ENCODE data around the gene TEN1.
"Not testable (repeated sequence)": the region's sequence is repeated elsewhere in the genome, so short reads cannot be mapped to it uniquely, and the experiment has no call there.

The TEN1 gene, protein sequence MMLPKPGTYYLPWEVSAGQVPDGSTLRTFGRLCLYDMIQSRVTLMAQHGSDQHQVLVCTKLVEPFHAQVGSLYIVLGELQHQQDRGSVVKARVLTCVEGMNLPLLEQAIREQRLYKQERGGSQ

DNA sequence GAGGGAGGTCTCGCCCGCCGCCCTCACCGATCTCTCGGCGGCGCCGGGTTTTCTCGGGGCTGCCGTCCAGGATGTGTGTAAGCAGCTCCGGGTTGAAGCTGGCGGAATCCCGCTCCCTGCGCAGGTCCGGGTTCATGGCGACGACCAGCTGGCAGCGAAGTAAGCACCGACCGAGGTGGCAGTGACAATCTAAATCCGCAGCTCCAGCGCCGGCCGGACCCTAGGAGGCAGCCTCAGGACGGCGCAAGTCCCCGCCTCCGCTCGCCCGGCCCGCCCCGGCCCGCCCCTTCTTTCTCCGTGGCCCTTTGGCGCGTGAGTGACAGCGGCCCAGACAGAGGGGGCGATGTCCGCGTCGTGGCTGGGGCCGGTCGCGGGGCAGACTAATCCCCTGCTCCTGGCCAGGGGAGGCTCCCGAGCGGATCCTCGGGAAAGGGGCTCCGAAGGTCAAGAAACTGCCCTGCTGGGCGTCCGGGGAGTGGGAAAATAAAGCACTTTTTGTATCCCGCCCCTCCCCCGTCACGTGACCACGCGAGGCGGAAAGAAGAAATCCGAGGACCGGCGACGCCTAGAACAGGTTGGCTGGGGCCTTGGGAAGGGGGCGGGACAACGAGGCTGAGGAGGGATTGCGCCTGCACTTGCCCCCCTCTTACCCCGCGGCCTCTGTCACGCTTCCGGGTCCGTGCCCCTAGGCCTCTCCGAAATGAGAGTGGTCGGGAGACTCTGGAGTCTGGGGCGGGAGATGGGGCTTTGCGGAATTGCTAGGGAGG is at the start of gene TEN1, which contains the start of gene ACOX1:
Gene TEN1 (plus strand): TSS at position 303 of the 767 bp plus-strand sequence. CDS start 6,953 bp downstream, outside the sequence.
Gene ACOX1 (minus strand): TSS at position 229 of the 767 bp plus-strand sequence. CDS start 93 bp downstream, at position 136.
- peak; percentile 94 to 96 for DNase-seq

DNA sequence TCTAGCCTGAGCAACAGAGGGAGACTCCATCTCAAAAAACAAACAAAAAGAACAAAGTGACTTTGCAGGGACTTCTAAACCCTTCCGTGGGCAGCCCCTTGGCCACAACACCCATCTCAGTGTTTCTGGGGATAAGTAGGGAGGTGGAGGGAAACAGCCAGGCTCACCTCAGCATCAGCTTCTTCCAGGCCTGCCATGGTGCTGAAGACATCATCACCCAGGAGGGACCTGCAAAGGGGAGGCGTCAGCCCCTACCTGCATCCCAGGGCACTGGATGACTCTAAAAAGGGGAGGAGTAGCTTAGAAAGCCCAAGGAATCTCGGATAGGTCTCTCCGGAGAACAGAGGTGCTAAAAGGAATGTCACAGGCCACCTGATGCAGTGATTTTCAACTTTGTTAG is 48.0 kb upstream of the TEN1 start:
- no peak for DNase-seq

DNA sequence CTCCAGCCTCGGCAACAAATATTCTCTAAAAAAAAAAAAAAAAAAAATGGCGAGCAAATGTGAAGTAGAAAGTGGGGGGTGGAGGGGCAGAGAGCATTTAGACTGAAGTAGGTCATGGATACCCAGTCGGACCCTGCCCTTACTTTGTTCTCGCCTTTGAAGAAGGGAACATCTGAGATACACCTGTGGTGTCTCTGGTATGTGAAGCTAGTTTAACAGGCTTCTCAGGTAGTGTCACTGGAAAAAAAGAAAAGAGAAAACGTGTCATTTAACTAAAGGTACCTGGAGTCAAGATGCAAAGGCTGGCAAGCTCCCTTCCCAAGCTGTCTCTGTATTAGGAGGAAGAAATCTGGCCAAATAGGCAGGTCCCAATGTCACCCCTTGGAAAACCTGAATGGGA is 46.2 kb upstream of the TEN1 start:
- DNase-seq = no peak

DNA sequence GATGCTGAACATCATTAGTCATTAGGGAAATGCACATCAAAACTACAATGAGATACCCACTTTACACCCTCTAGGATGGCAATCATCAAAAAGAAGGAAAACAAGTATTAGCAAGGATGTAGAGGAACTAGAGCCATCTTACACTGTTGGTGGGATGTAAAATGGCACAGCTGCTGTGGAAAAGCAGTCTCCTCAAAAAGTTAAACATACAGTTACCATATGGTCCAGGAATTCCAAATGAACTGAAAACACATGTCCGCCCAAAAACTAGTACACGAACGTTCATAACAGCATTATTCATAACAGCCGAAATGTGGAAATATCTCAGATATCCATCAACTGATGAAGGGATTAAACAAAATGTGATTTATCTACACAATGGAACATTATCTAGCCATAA is 45.2 kb upstream of the TEN1 start:
- DNase-seq = no peak

DNA sequence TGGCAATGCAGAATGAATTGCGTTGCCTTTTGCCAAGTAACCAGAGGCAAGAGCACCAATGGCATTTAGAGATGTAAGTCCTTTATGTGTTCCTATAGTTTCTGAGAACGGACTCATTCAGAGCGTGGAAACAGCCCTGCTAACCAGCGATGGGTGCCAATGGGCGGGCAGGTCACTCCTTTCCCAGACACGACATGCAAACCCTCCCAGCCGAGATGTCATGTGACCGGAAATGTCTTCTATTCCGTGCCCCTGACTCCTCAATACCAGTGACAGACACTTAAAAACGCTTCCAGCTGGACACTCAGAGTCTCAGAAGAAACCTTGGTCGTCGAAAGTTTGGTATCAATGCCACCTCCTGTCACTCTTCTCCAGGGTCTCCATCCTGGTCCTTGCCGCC is 41.4 kb upstream of the TEN1 start:
- no peak for DNase-seq

DNA sequence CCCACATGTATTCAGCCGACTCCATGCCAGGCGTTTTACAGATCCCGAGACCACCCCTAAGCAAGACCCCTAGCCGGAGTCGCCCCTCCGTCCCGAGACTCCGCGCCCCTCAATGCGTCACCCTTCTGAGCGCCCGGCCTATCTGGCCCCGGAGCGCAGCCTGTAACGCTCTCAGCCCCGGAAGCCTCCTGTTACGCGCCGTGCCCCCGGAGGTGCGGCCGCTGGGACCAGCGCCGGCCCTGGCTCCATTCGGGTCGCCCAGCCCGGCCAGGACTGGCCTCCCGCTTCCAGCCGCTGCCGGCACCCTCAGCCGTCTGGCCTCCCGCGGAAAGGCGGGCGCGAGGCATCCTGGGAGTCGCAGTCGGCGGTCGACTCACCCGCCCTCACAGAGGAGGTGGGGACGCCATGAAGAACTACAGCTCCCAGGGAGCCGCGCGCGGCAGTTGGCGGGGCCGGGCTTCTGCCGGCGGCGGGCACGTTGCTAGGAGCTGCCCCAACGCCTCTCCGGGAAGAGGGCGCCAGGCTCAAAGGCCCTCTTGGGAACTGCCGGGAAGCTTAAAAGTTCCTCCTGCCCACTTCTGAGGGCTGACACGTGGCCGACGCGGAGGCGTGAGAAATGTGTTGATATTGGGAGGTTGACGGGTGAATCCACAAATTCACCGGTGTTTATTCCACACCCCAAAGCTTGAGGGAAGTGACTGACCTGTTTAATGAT is 38.2 kb upstream of the TEN1 start, which contains the start of gene FBF1:
Gene FBF1 (minus strand): TSS at position 316 of the 715 bp plus-strand sequence. CDS start 2,893 bp downstream, outside the sequence.
- DNase-seq = peak; percentile 80 to 83

DNA sequence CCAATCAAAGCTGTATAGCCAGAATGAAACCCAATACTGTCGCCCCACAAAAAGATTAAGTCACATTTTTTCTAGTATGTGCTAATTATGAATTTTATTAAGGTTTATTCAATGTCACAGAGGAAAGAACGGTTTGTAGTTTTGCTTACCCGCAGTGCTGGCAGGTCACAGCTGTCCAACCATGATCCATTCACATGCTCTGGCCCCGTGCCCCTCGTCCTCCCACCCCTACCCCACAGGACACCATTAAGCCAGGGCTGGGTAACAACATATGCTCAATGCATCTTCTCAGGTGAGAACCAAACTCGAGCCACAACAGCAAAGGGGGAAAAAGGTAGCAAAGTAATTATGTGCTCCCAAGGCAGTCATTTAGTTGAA is 37.6 kb upstream of the TEN1 start:
- no peak for DNase-seq

DNA sequence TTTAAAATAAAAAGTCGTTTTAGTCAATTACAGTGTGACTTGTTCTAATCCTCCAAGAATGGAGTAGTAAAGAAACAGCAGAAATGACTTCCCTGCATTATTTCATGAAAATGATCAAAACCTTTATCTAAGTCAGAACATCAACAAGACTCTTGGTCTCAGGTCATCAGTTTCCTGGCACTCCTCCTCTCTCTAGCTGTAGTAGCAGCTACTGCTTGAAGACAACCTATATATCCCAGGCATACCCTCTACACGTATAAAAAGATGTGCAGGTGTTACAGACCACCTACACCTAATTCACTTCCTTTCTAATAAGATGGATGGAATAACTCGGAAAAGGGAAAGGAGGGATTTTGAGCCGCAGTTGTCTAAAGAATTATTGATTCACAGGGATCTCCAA is 36.6 kb upstream of the TEN1 start:
- no peak for DNase-seq

DNA sequence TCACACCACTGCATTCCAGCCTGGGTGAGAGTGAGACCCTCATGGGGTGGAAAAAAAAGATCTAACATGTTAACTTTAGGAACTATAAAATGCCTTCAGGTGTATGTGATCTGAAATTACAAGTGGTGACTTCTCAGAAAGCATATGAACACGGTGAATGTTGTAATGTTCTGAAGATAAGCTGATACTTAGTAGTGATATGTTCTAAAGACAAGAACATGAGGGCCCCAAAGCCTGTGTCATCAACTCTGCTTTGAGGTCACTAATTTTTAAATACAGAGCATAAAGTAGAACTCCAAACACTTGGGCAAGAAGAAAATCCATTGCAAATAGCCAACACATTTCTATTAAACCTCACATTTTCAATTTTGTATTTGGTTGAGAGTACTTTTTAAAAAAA is 35.5 kb upstream of the TEN1 start:
- no peak for DNase-seq

DNA sequence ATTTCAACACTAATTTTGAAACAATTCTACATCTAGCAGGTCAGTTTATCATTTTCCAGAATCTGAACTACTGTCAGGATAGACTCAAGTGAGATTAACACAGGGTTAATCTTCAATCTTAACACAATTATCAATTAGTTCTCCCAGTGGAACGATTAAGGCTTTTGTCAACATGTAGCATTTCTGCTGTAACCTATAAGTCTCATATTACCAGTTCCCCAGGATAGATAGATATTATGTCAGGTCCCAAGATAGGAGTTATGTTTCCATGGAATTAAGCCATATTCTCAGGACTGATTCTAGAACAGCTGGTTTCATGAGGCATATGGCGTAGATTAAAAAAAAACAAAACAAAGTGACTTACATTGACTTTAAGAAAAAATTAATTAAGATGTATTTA is 33.8 kb upstream of the TEN1 start:
- DNase-seq = no peak

DNA sequence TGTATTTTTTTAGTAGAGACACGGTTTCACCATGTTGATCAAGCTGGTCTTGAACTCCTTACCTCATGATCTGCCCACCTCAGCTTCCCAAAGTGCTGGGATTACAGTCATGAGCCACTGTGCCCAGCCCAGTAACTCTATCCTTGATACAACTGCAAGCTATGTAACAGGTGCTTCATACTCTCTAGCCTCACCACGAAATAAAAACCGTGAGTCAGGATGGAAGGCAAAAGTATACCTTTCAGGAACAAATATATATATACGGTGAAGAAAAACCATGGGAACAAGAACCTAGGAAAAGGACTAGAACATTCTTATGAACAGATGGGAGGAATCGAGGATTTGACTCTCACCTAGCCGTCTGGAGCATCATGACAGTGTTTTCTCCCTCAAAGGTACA is 28.6 kb upstream of the TEN1 start:
- DNase-seq = no peak

DNA sequence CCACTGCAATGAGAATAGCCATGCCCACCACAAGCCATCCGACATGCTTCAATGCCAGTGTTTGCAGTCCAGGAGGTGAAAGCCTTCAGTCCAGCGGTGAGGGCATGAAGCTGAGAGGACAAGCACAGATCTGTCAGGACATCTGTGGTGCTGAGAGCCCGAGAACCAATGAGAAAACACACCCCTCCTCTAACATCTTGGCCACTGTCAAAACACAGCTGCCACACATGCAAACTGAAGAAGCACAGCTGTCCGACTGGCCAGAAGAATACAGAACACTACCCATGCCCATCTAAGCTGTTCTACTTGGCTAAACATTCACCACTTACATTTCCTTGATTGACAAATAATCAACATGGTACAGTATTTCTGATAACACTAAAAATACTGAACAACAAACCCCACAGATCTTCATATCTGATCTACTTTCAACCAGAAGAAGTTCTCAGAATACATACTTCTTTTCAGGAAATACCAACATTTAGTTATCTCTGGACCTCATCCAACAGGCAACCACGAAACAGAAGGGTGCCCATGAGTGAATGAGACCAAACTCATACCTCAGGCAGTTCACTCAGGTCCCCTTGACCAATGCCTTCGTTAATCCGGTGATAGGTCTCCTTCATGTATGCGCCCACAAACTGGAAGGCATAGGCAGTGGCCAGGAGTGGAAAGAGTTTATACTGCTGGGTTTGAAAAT is 28.0 kb upstream of the TEN1 start:
- DNase-seq = no peak

DNA sequence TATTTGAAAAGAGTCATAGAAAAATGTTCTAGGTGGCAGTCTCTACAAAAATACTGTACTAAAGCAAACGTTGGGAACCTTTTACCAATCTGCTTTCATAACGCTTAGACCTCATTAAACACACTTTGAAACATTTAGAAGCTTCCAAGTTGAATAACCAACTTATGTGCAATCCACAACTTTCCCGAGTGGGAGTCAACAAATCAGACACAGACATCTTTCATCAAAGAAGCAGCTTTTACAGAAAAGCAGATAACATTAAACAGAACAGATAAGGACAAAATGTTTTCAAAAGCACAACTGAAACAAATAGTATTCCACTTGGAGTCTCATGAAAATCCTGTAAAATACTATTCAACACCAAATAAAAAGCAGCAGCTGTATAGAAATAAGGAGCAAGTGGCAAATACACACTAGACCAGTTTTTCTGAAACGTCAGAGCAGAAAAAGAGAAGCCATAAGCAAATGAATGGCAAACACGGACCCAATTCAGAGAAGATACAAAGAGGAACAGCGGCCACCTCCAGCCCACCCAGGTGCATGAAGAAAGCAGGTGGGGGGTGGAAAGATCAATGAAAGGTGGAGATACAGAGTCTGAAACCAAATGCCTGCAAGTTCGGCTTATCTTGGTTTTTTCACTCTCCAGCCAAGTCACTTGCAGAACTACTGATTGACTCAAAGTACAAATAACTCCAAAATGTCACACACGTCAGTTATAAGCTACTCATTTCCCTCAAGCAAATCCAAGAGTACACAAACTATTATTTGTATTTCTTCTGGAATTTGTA is 19.8 kb upstream of the TEN1 start:
- DNase-seq = no peak

DNA sequence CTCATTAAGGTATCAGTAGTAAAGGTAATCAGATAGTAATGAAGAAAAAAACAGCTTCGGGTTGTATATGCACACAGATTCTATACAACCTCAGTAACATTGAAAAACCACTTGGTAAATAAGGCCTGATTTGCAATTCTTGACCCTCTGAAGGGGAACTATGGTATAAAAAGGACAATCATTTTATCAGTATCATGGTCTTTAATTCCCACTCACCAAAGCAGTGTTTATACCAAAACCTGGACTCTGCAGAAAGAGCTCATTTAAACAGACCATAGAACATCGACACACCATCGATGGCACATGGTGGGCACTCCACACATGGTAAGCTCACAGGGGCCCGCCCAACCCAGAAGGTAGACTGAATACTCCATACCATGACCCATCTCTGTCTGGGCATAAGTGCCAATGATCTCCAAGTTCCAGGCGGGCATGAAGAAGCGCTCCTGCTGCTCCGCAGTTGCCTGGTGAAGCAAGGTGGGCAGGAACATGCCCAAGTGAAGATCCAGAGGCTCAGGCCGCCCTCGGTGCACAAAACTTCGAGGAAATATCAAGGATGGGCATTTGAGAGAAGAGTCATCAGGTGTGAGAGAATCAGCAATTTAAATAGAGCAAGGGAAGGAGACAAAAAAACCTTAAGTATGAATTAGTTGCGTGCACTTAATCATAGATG is 19.1 kb upstream of the TEN1 start:
- DNase-seq = no peak

DNA sequence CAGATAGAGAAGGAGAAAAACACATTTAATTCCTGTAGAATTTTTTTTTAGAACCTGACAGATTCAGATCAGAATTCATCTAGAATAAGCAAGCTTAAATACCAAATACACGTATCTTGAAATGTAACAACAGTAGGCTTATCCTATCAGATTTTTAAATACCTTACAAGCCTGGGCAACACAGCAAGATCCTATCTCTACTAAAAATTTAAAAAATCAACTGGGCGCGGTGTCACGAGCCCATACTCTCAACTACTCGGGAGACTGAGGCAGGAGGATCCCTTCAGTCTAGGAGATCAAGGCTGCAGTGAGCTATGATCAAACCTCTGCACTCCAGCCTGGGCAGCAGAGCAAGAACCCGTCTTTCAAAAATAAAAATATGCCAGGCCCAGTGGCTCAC is 13.6 kb upstream of the TEN1 start:
- DNase-seq = no peak

DNA sequence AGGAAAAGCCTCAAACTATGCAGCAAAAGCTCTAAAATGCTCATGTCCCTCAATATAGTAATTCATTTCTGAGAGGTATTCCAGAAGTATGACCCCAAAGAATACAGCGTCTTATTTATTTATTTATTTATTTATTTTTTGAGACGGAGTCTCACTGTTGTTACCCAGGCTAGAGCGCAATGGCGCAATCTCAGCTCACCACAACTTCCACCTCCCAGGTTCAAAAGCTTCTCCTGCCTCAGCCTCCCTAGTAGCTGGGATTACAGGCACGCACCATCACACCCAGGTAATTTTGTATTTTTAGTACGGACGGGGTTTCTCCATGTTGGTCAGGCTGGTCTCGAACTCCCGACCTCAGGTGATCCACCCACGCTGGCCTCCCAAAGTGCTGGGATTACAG is 10.0 kb upstream of the TEN1 start:
- not testable (repeated sequence) for DNase-seq

DNA sequence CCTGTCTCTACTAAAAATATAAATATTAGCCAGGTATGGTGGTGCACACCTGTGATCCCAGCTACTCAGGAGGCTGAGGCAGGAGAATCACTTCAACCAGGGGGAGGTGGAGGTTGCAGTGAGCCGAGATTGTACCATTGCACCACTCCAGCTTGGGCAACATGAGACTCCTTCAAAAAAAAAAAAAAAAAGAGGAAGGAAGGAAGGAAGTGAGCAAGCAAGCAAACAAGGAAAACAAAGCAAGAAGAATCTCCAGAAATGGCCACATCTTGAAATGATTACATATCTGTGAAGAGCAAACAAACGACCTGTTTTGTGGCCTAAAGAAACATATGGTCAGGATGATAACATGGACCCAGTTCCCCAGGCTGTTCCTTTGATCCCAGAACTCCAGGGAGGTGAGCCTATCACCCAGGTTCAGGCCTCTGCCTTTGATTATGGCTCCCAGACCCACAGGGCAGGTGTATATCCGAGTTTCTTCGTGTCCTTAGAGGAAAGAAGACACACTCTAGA is 9.0 kb upstream of the TEN1 start:
- no peak for DNase-seq

DNA sequence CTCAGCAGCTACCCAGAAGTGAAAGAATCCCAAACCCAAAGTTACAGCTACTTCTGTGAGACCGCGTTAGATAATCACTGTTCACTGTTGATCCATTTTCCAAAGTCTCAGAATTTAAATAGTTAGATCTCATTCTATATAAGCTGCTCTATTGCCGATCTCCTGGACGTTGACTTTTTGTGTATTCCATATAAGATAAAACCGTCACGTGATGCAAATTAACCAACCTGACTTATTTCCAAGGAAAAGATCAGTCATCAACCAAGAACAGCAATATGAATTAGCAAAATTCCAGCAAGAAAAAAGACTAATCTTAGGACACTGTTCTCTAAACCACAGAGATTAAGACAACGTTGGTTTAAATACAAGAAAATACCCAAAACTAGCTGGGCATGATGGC is 8.4 kb upstream of the TEN1 start:
- DNase-seq = no peak

DNA sequence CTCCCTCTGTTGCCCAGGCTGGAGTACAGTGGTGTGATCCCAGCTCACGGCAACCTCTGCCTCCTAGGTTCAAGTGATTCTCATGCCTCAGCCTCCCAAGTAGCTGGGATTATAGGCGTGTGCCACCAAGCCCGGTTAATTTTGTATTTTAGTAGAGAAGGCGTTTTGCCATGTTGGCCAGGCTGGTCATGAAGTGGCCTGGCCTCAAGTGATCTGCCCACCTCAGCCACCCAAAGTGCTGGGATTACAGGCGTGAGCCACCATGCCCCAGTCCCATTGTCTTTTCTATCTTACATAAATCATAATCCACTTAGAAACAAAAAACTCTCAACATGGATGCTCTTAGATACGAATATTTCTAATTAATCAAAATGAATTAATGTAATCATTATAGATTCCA is 3.9 kb upstream of the TEN1 start:
- not testable (repeated sequence) for DNase-seq

DNA sequence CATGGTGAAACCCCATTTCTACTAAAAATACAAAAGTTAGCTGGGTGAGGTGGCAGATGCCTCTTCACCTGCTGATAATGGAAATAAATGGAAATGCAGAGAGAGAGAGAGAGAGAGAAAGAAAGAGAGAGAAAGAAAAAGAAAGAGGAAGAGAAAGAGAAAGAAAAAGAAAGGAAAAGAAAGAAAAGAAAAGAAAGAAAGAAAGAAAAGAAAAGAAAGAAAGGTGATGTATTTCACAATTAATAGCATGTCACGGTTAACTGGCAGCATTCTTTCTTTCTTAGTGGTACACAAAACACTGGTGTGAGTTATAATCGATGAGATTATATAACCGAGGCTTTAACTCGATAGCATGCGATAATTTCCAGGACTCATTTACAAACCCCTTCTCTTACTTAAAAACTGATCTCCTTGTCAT is 3.3 kb upstream of the TEN1 start:
- DNase-seq = no peak

DNA sequence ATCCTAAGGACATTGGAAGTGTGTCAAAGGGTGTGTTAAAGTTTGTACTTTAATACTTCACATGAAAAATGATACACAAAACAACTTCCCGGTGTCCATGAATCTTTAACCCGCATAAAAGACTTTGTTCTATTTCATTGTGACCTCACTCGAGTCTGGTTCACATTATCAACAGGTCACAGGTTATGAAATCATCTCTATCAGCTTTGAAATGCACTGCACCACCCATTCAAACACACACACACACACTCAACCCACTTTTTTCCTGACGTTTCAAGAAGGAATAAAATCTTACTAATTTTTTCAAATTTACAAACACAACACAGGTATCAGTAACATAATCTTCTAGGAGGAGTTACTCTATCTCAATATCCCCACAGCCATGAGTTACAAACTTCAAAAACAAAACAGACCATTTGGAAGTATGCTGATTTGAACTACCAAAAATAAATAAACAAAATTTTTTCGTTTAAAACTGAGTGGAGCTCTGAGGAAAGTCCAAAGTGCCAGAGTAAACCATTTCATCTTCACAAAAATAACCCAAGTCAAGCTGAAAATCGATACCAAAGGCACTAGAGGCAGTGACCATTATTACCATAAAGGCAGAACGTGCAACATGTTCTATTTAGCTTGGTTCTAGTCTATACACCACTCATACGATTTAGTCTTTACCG is 2.7 kb upstream of the TEN1 start:
- DNase-seq = no peak

Data from activated CD4-positive, alpha-beta T cell treated with anti-CD3 and anti-CD28 coated beads, Interleukin-2, amount 50 U/mL, for 4 hours (primary cell).